Caki2 (cell line): ENCODE results near the gene FAM13B. TPM values are rescaled to one million over a fixed set of nuclear protein-coding genes. Genes with fewer than 3 reads are reported as not detected.

ENCODE experiments used
- DNase-seq: peaks from one replicate; pipeline ENCODE4 v3.0.0-alpha.2; 2015; ENCODE audit warnings: low read depth
- in situ Hi-C: cut with HindIII; loops from 2 replicates; pipeline ENCODE4 v1.10.0; 2016; ENCODE audit warnings: low sequenced_read_pairs, low pct_unique_long_range_greater_than_20kb, mixed read lengths
- total RNA-seq: library from RNA; depleted of rRNA; stranded (reverse); fragments of >200 nt; shearing (Covaris generic); gene quantifications from 2 replicates; pipeline ENCODE4 v1.2.3, GENCODE V29; 2014; ENCODE audit warnings: low replicate concordance

The FAM13B gene
- total RNA-seq, 1 experiment from 2014 or later = 6.0 TPM

GRCh38 chr5:137935694-137936093 lies 97.2 kb downstream of the FAM13B start:
- in situ Hi-C loops = no loop called here
- DNase-seq = no peak

- in situ Hi-C loops = no loop called here
- no peak for DNase-seq
These were observed 97.7 kb downstream of the FAM13B start for GRCh38 chr5:137935190-137935589.

GRCh38 chr5:137933491-137933911 lies 99.4 kb downstream of the FAM13B start:
- in situ Hi-C loops = no loop called here
- DNase-seq = no peak

- DNase-seq = no peak
- in situ Hi-C loops = no loop called here
These were observed 100.1 kb downstream of the FAM13B start for GRCh38 chr5:137932800-137933199.

GRCh38 chr5:137923856-137924255 lies 109.0 kb downstream of the FAM13B start:
- no peak for DNase-seq
- in situ Hi-C loops = no loop called here

GRCh38 chr5:137921931-137922330 lies 110.9 kb downstream of the FAM13B start:
- DNase-seq = peak; percentile 8
- in situ Hi-C loops = no loop called here

GRCh38 chr5:137916923-137917322 lies 116.0 kb downstream of the FAM13B start:
- DNase-seq = no peak
- in situ Hi-C loops = no loop called here

- no peak for DNase-seq
- in situ Hi-C loops = no loop called here
These were observed 118.1 kb downstream of the FAM13B start for GRCh38 chr5:137914758-137915157.

GRCh38 chr5:137902408-137903133 lies 130.3 kb downstream of the FAM13B start:
- in situ Hi-C loops = no loop called here
- no peak for DNase-seq

GRCh38 chr5:137901011-137901817 lies 131.7 kb downstream of the FAM13B start:
- DNase-seq = no peak
- in situ Hi-C loops = no loop called here

GRCh38 chr5:137899493-137899892 lies 133.4 kb downstream of the FAM13B start:
- DNase-seq = no peak
- in situ Hi-C loops = no loop called here

- in situ Hi-C loops = no loop called here
These were observed 136.3 kb downstream of the FAM13B start for GRCh38 chr5:137896560-137896959.

GRCh38 chr5:137894586-137894985 lies 138.3 kb downstream of the FAM13B start:
- DNase-seq = no peak
- in situ Hi-C loops = no loop called here

More at GRCh38 chr5:137896560-137896959, 136.3 kb downstream of the FAM13B start:
- DNase-seq = no peak

GRCh38 chr5:137891849-137892248 lies 141.0 kb downstream of the FAM13B start:
- in situ Hi-C loops = no loop called here
- no peak for DNase-seq

- in situ Hi-C loops = no loop called here
- no peak for DNase-seq
These were observed 142.0 kb downstream of the FAM13B start for GRCh38 chr5:137890845-137891244.

GRCh38 chr5:137888863-137889759 lies 143.8 kb downstream of the FAM13B start, which contains the start of gene PKD2L2:
PKD2L2 (plus strand) TSS chr5:137889457; CDS start chr5:137889492, 35 bp downstream.
- in situ Hi-C loops = no loop called here
- DNase-seq = no peak

GRCh38 chr5:137888466-137888862 lies 144.4 kb downstream of the FAM13B start:
- no peak for DNase-seq

More at GRCh38 chr5:137888466-137888862, 144.4 kb downstream of the FAM13B start:
- in situ Hi-C loops = no loop called here
